Retinal pigment epithelial cell (primary cell): ENCODE measurements around the gene KRT28.

Experiments used
- DNase-seq: peaks from one replicate; pipeline ENCODE4 v3.0.0-alpha.2; 2010; ENCODE audit warnings: low read depth
- H3K4me3 ChIP-seq: 2 replicates; pipeline ENCODE4 v1.5.1; 2011; ENCODE audit warnings: mild to moderate bottlenecking, low read length, control low read depth, moderate library complexity
- CTCF ChIP-seq: conservative IDR thresholded peaks from 2 replicates; pipeline ENCODE4 v1.5.1; 2011; ENCODE audit warnings: low read depth, low read length, control low read depth, inconsistent platforms

The KRT28 gene

GRCh38 chr17:40796846-40797245, 2.9 kb downstream of the KRT28 start:
- no peak overlapping the region for H3K4me3 ChIP-seq
- DNase-seq = no peak
- TF ChIP-seq CTCF = no peak

- no peak overlapping the region for H3K4me3 ChIP-seq
- no peak for TF ChIP-seq CTCF
These were observed 4.6 kb downstream of the KRT28 start for GRCh38 chr17:40795019-40795667.

GRCh38 chr17:40794466-40794865, 5.3 kb downstream of the KRT28 start:
- no peak for TF ChIP-seq CTCF
- no peak for DNase-seq
- no peak overlapping the region for H3K4me3 ChIP-seq

More at GRCh38 chr17:40795019-40795667, 4.6 kb downstream of the KRT28 start:
- no peak for DNase-seq

- no peak for DNase-seq
- no peak for TF ChIP-seq CTCF
- H3K4me3 ChIP-seq = no peak overlapping the region
These were observed 5.9 kb downstream of the KRT28 start for GRCh38 chr17:40793832-40794231.

- no peak for DNase-seq
- TF ChIP-seq CTCF = peak; percentile 84
- H3K4me3 ChIP-seq = no peak overlapping the region
These were observed 7.8 kb downstream of the KRT28 start for GRCh38 chr17:40791787-40792436.

- no peak overlapping the region for H3K4me3 ChIP-seq
- DNase-seq = no peak
- TF ChIP-seq CTCF = no peak
These were observed 8.6 kb downstream of the KRT28 start for GRCh38 chr17:40791111-40791510.

GRCh38 chr17:40782450-40782849, 17.3 kb downstream of the KRT28 start, which contains the start of gene KRT27:
Gene KRT27 (minus strand): TSS chr17:40782550. CDS start chr17:40782493, 57 bp downstream.
- H3K4me3 ChIP-seq = no peak within 1 kb of the TSS
- no peak for DNase-seq
- no peak for TF ChIP-seq CTCF
